ENCODE data around the gene ZBTB11.
"Not testable (repeated sequence)": the region's sequence is repeated elsewhere in the genome, so short reads cannot be mapped to it uniquely, and the experiment has no call there.

The ZBTB11 gene

GRCh38 chr3:101618726-101619125 is 58.2 kb downstream of the ZBTB11 start:
- DNase-seq, result no peak

DNA sequence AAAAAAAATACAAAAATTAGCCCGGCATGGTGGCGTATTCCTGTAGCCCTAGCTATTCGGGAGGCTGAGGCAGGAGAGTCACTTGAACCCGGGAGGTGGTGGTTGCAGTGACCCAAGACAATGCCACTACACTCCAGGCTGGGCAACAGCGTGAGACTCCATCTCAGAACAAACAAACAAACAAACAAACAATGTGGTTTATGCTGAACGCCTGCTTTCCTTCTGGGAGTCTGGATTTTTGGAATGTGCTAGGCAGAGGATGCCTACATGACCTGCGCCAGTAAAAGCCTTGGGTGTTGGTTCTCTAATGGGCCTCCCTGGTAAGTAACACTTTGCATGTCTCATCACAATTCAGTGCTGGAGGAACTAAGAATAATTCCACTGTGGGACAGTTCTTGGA is 59.5 kb downstream of the ZBTB11 start:
- DNase-seq, result no peak

DNA sequence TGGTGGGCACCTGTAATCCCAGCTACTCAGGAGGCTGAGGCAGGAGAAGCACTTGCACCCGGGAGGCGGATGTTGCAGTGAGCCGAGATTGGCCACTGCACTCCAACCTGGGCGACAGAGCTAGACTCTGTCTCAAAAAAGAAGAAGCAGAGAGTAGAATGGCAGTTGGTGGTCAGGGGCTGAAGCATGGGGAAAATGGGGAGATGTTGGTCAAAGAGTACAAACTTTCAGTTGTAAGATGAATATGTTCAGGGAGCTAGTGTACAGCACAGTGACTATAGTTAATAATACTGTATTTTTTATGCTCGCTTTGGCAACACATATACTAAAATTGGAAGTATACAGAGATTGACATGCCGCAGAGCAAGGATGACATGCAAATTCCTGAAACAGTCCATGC is 61.4 kb downstream of the ZBTB11 start:
- no peak for DNase-seq

DNA sequence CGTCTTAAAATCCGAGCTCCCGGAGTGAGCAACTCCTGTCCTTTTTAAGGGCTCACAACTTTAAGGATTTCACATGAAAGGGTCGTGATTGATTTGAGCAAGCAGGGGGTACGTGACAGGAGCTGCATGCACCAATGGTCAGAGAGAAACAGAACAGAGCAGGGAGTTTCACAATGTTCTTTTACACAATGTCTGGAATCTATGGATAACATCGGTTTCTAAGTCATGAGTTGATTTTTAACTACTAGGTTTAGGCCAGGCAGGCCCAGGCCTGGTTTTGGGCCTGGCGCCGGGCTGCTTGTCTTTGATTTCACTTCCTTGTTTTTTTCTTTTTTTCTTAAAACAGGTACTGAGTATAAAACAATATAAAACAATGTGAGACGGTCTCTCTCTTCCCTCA is 63.9 kb downstream of the ZBTB11 start:
- DNase-seq, result not testable (repeated sequence)

- no peak for DNase-seq
Observed at GRCh38 chr3:101611023-101611422, 65.9 kb downstream of the ZBTB11 start.

DNA sequence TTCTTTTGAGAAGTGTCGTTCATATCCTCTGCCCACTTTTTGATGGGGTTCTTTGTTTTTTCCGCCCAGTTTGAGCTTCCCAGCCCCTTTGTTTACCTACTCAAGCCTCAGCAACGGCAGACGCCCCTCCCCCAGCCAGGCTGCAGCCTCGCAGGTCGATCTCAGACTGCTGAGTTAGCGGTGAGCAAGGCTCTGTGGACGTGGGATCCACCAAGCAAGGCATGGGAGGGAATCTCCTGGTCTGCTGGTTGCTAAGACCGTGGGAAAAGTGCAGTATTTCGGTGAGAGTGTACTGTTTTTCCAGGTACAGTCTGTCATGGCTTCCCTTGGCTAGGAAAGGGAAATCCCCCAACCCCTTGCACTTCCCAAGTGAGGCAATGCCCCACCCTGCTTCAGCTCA is 71.5 kb downstream of the ZBTB11 start:
- DNase-seq, result not testable (repeated sequence)

DNA sequence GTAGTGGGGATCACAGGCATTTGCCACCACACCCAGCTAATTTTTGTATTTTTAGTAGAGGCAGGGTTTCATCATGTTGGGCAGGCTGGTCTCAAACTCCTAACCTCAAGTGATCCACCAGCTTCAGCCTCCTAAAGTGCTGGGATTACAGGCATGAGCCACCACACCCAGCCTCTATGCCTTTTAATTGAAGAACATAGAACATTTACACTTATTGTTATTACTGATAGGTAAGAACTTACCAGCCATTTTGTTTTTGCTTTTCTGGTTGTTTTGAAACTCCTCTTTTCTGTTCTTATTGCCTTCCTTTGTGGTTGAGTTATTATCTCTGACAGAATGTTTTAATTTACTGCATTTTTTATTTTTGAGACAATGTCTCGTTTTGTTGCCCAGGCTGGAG is 73.7 kb downstream of the ZBTB11 start:
- DNase-seq, result no peak

DNA sequence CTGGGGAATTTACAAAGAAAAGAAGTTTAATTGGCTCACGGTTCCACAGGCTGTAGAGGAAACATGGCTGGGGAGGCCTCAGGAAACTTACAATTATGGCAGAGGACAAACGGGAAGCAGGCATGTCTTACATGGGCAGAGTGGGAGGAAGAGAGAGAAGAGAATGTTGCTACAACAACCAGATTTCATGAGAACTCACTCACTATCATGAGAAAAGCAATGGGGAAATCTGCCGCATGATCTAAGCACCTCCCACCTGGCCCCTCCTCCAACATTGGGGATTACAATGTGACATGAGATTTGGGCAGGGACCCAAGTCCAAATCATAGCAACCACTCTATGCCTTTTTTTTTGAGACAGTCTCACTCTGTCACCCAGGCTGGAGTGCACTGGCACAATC is 74.2 kb downstream of the ZBTB11 start:
- no peak for DNase-seq

Data from right kidney (tissue), 1 donor.